GM18520 (cell line): Measurements from ENCODE around the gene PCNX3.
"Not testable (repeated sequence)": the region's sequence is repeated elsewhere in the genome, so short reads cannot be mapped to it uniquely, and the experiment has no call there.

ENCODE experiments used
- ATAC-seq: cut with Tn5 transposase; IDR thresholded peaks from one replicate; pipeline ENCODE4 v1.9.1; 2021; ENCODE audit not compliant: unreplicated experiment

Gene PCNX3

DNA sequence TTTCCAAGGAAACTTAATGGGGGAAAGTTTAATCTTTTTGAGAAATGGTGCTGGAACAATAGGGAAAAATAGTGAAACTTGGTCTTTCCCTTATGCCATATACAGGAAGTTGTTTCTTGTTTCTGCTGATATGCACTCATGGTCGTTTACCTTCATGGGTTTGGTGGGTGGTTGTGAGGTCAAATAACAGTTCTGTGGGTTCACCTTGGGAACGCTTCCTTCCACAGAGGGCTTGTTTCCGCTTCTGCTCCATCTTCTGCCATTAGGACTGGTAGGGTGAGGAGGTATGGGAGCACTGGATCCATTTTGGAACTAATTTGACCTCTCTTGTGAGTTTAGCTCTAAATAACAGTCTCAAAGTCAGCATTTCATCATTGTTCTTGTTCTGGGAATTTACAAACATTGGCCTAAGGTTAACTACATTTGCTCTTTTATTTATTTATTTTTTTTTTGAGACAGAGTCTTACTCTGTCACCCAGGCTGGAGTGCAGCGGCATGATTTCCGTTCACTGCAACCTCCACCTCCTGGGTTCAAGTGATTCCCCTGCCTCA lies 64.7 kb downstream of the PCNX3 start:
- no peak for ATAC-seq

GRCh38 chr11:65683480-65683879 lies 67.9 kb downstream of the PCNX3 start:
- ATAC-seq, result not testable (repeated sequence)

- no peak for ATAC-seq
Measured at GRCh38 chr11:65685981-65686380, 70.4 kb downstream of the PCNX3 start.
